ENCODE data around the gene TPD52L1. TPM values are rescaled to one million over a fixed set of nuclear protein-coding genes. Genes with fewer than 3 reads are reported as not detected.
A peak's percentile ranks its signal among the peaks of the same experiment; 100 is the strongest.

Gene TPD52L1
- total and polyA plus RNA-seq, 5 donors from 2014 or later, result 0.40 to 0.76 (median 0.53) TPM; not detected in 1

- ATAC-seq (ENCODE audit: low read depth in 2 of 2), result no peak
- peaks cover 0 to 1% (median 0%) of the 10 kb centered on the region in 7 donors for H3K9me3 Mint-ChIP-seq
- H3K27me3 Mint-ChIP-seq, result no peaks in the 10 kb centered on the region
- DNase-seq, result no peak
- no peak overlapping the region for H3K27ac Mint-ChIP-seq
- H3K36me3 Mint-ChIP-seq, result peaks cover 42% of the 10 kb centered on the region
- Histone ChIP-seq H3K4me1 (ENCODE audit: control insufficient read depth, insufficient read depth, low read length, poor library complexity, severe bottlenecking) (no peaks in the 10 kb centered on the region), H3K9me3 (ENCODE audit: control insufficient read depth in 2 of 2, low read length in 2 of 2) (no peaks in the 10 kb centered on the region), H3K36me3 (ENCODE audit: control insufficient read depth, insufficient read depth, low read length) (peaks cover 22% of the 10 kb centered on the region), H3K27ac (ENCODE audit: insufficient read depth, low read length, poor library complexity, severe bottlenecking) (no peak overlapping the region), H3K27me3 (ENCODE audit: control insufficient read depth, insufficient read depth, low read length) (no peaks in the 10 kb centered on the region), H3K4me3 (ENCODE audit: low read depth, low read length) (no peak overlapping the region)
- H3K4me3 Mint-ChIP-seq, result no peak overlapping the region
- H3K4me1 Mint-ChIP-seq, result peaks cover 0 to 4% (median 2%) of the 10 kb centered on the region in 4 donors
These were observed 116.8 kb downstream of the TPD52L1 start for GRCh38 chr6:125270380-125270779.

- H3K27me3 ChIP-seq (ENCODE audit: control insufficient read depth, insufficient read depth, low read length), result no peaks in the 10 kb centered on the region
- peaks cover 0 to 1% (median 0%) of the 10 kb centered on the region in 7 donors for H3K9me3 Mint-ChIP-seq
- ATAC-seq (ENCODE audit: low read depth in 2 of 2) (no peak), DNase-seq (no peak)
- no peak overlapping the region for H3K27ac Mint-ChIP-seq
- H3K36me3 ChIP-seq (ENCODE audit: control insufficient read depth, insufficient read depth, low read length), result peaks cover 32% of the 10 kb centered on the region
- peaks cover 51% of the 10 kb centered on the region for H3K36me3 Mint-ChIP-seq
- no peak overlapping the region for H3K4me3 Mint-ChIP-seq
- H3K4me1 Mint-ChIP-seq, result peaks cover 0 to 6% (median 3%) of the 10 kb centered on the region in 4 donors
- H3K4me1 ChIP-seq (ENCODE audit: control insufficient read depth, insufficient read depth, low read length, poor library complexity, severe bottlenecking), result no peaks in the 10 kb centered on the region
- no peaks in the 10 kb centered on the region for H3K9me3 ChIP-seq (ENCODE audit: control insufficient read depth in 2 of 2, low read length in 2 of 2)
- H3K27ac ChIP-seq (ENCODE audit: insufficient read depth, low read length, poor library complexity, severe bottlenecking), result no peak overlapping the region
- no peak overlapping the region for H3K4me3 ChIP-seq (ENCODE audit: low read depth, low read length)
- H3K27me3 Mint-ChIP-seq, result no peaks in the 10 kb centered on the region
These were observed 118.0 kb downstream of the TPD52L1 start for GRCh38 chr6:125271486-125272159.

GRCh38 chr6:125273251-125273650, 119.7 kb downstream of the TPD52L1 start:
- DNase-seq (no peak), ATAC-seq (ENCODE audit: low read depth in 2 of 2) (no peak)
- Mint-ChIP-seq H3K27ac (no peak overlapping the region), H3K4me1 (peaks cover 0 to 9% (median 5%) of the 10 kb centered on the region in 4 donors), H3K36me3 (peaks cover 58% of the 10 kb centered on the region), H3K9me3 (peaks cover 0 to 1% (median 0%) of the 10 kb centered on the region in 7 donors), H3K27me3 (no peaks in the 10 kb centered on the region), H3K4me3 (no peak overlapping the region)
- H3K36me3 ChIP-seq (ENCODE audit: control insufficient read depth, insufficient read depth, low read length), result peaks cover 44% of the 10 kb centered on the region
- H3K27ac ChIP-seq (ENCODE audit: insufficient read depth, low read length, poor library complexity, severe bottlenecking), result no peak overlapping the region
- H3K27me3 ChIP-seq (ENCODE audit: control insufficient read depth, insufficient read depth, low read length), result no peaks in the 10 kb centered on the region
- no peak overlapping the region for H3K4me3 ChIP-seq (ENCODE audit: low read depth, low read length)
- no peaks in the 10 kb centered on the region for H3K9me3 ChIP-seq (ENCODE audit: control insufficient read depth in 2 of 2, low read length in 2 of 2)
- no peaks in the 10 kb centered on the region for H3K4me1 ChIP-seq (ENCODE audit: control insufficient read depth, insufficient read depth, low read length, poor library complexity, severe bottlenecking)

- H3K36me3 Mint-ChIP-seq, result peaks cover 64% of the 10 kb centered on the region
- H3K27ac ChIP-seq (ENCODE audit: insufficient read depth, low read length, poor library complexity, severe bottlenecking), result no peak overlapping the region
- H3K9me3 ChIP-seq (ENCODE audit: control insufficient read depth in 2 of 2, low read length in 2 of 2), result no peaks in the 10 kb centered on the region
- no peak overlapping the region for H3K4me3 Mint-ChIP-seq
- ATAC-seq (ENCODE audit: low read depth in 2 of 2) (no peak), DNase-seq (no peak)
- H3K4me1 Mint-ChIP-seq, result peaks cover 6 to 15% (median 7%) of the 10 kb centered on the region in 4 donors
- no peak overlapping the region for H3K4me3 ChIP-seq (ENCODE audit: low read depth, low read length)
- H3K9me3 Mint-ChIP-seq, result peaks cover 0 to 1% (median 0%) of the 10 kb centered on the region in 7 donors
- H3K36me3 ChIP-seq (ENCODE audit: control insufficient read depth, insufficient read depth, low read length), result peaks cover 45% of the 10 kb centered on the region
- H3K27me3 Mint-ChIP-seq, result no peaks in the 10 kb centered on the region
- no peaks in the 10 kb centered on the region for H3K4me1 ChIP-seq (ENCODE audit: control insufficient read depth, insufficient read depth, low read length, poor library complexity, severe bottlenecking)
- H3K27me3 ChIP-seq (ENCODE audit: control insufficient read depth, insufficient read depth, low read length), result no peaks in the 10 kb centered on the region
- no peak overlapping the region for H3K27ac Mint-ChIP-seq
These were observed 120.4 kb downstream of the TPD52L1 start for GRCh38 chr6:125273965-125274364.

GRCh38 chr6:125274935-125275334, 121.4 kb downstream of the TPD52L1 start:
- no peak overlapping the region for H3K27ac ChIP-seq (ENCODE audit: insufficient read depth, low read length, poor library complexity, severe bottlenecking)
- H3K4me3 ChIP-seq (ENCODE audit: low read depth, low read length), result no peak overlapping the region
- peaks cover 71% of the 10 kb centered on the region for H3K36me3 Mint-ChIP-seq
- peaks cover 9 to 17% (median 13%) of the 10 kb centered on the region in 4 donors for H3K4me1 Mint-ChIP-seq
- peak overlapping the region in 2 of 3 donors; percentile 6 to 27 for H3K27ac Mint-ChIP-seq
- H3K36me3 ChIP-seq (ENCODE audit: control insufficient read depth, insufficient read depth, low read length), result peaks cover 48% of the 10 kb centered on the region
- H3K27me3 ChIP-seq (ENCODE audit: control insufficient read depth, insufficient read depth, low read length), result no peaks in the 10 kb centered on the region
- no peak overlapping the region for H3K4me3 Mint-ChIP-seq
- DNase-seq (no peak), ATAC-seq (ENCODE audit: low read depth in 2 of 2) (no peak)
- H3K9me3 ChIP-seq (ENCODE audit: control insufficient read depth in 2 of 2, low read length in 2 of 2), result no peaks in the 10 kb centered on the region
- H3K27me3 Mint-ChIP-seq, result no peaks in the 10 kb centered on the region
- H3K4me1 ChIP-seq (ENCODE audit: control insufficient read depth, insufficient read depth, low read length, poor library complexity, severe bottlenecking), result no peaks in the 10 kb centered on the region
- peaks cover 0 to 2% (median 0%) of the 10 kb centered on the region in 7 donors for H3K9me3 Mint-ChIP-seq

- Mint-ChIP-seq H3K4me1 (peaks cover 9 to 17% (median 15%) of the 10 kb centered on the region in 4 donors), H3K9me3 (peaks cover 0 to 3% (median 0%) of the 10 kb centered on the region in 7 donors), H3K27ac (peak overlapping the region in 1 of 3 donors; percentile 69), H3K36me3 (peaks cover 74% of the 10 kb centered on the region), H3K4me3 (no peak overlapping the region), H3K27me3 (no peaks in the 10 kb centered on the region)
- no peak overlapping the region for H3K27ac ChIP-seq (ENCODE audit: insufficient read depth, low read length, poor library complexity, severe bottlenecking)
- H3K4me1 ChIP-seq (ENCODE audit: control insufficient read depth, insufficient read depth, low read length, poor library complexity, severe bottlenecking), result no peaks in the 10 kb centered on the region
- no peaks in the 10 kb centered on the region for H3K27me3 ChIP-seq (ENCODE audit: control insufficient read depth, insufficient read depth, low read length)
- H3K36me3 ChIP-seq (ENCODE audit: control insufficient read depth, insufficient read depth, low read length), result peaks cover 50% of the 10 kb centered on the region
- ATAC-seq (ENCODE audit: low read depth in 2 of 2) (no peak), DNase-seq (peak in 1 of 3 donors; percentile 6)
- H3K4me3 ChIP-seq (ENCODE audit: low read depth, low read length), result no peak overlapping the region
- H3K9me3 ChIP-seq (ENCODE audit: control insufficient read depth in 2 of 2, low read length in 2 of 2), result no peaks in the 10 kb centered on the region
These were observed 122.2 kb downstream of the TPD52L1 start for GRCh38 chr6:125275779-125276178.

GRCh38 chr6:125277838-125278237, 124.3 kb downstream of the TPD52L1 start:
- Histone ChIP-seq H3K9me3 (ENCODE audit: control insufficient read depth in 2 of 2, low read length in 2 of 2) (no peaks in the 10 kb centered on the region), H3K36me3 (ENCODE audit: control insufficient read depth, insufficient read depth, low read length) (peaks cover 46% of the 10 kb centered on the region), H3K4me3 (ENCODE audit: low read depth, low read length) (no peak overlapping the region), H3K27ac (ENCODE audit: insufficient read depth, low read length, poor library complexity, severe bottlenecking) (no peak overlapping the region), H3K27me3 (ENCODE audit: control insufficient read depth, insufficient read depth, low read length) (no peaks in the 10 kb centered on the region), H3K4me1 (ENCODE audit: control insufficient read depth, insufficient read depth, low read length, poor library complexity, severe bottlenecking) (no peaks in the 10 kb centered on the region)
- peaks cover 13 to 30% (median 24%) of the 10 kb centered on the region in 4 donors for H3K4me1 Mint-ChIP-seq
- H3K27ac Mint-ChIP-seq, result no peak overlapping the region
- ATAC-seq (ENCODE audit: low read depth in 2 of 2) (no peak), DNase-seq (no peak)
- H3K9me3 Mint-ChIP-seq, result peaks cover 0 to 10% (median 4%) of the 10 kb centered on the region in 7 donors
- no peak overlapping the region for H3K4me3 Mint-ChIP-seq
- peaks cover 73% of the 10 kb centered on the region for H3K36me3 Mint-ChIP-seq
- H3K27me3 Mint-ChIP-seq, result no peaks in the 10 kb centered on the region

- Mint-ChIP-seq H3K36me3 (peaks cover 77% of the 10 kb centered on the region), H3K27me3 (no peaks in the 10 kb centered on the region), H3K27ac (peak overlapping the region in 2 of 3 donors; percentile 70 to 71), H3K9me3 (peaks cover 0 to 10% (median 6%) of the 10 kb centered on the region in 7 donors), H3K4me3 (no peak overlapping the region), H3K4me1 (peaks cover 26 to 50% (median 34%) of the 10 kb centered on the region in 4 donors)
- Histone ChIP-seq H3K27me3 (ENCODE audit: control insufficient read depth, insufficient read depth, low read length) (no peaks in the 10 kb centered on the region), H3K36me3 (ENCODE audit: control insufficient read depth, insufficient read depth, low read length) (peaks cover 34% of the 10 kb centered on the region), H3K9me3 (ENCODE audit: control insufficient read depth in 2 of 2, low read length in 2 of 2) (no peaks in the 10 kb centered on the region), H3K4me1 (ENCODE audit: control insufficient read depth, insufficient read depth, low read length, poor library complexity, severe bottlenecking) (no peaks in the 10 kb centered on the region), H3K4me3 (ENCODE audit: low read depth, low read length) (no peak overlapping the region), H3K27ac (ENCODE audit: insufficient read depth, low read length, poor library complexity, severe bottlenecking) (no peak overlapping the region)
- no peak for ATAC-seq (ENCODE audit: low read depth in 2 of 2)
- no peak for DNase-seq
These were observed 126.4 kb downstream of the TPD52L1 start for GRCh38 chr6:125279961-125280360.
